Naive thymus-derived CD4-positive, alpha-beta T cell (primary cell): ENCODE data around the gene ZNF556. TPM values are rescaled to one million over a fixed set of nuclear protein-coding genes. Genes with fewer than 3 reads are reported as not detected.

Experiments used
- ATAC-seq: fragments of 150-1000 bp; cut with Tn5 transposase; 2 replicates; pipeline ENCODE4 v1.10.0; 2021; ENCODE audit warnings: mild to moderate bottlenecking, moderate library complexity
- CTCF ChIA-PET: fragments of 350-600 bp; sonication (Branson Sonifier 250); formaldehyde crosslinking; loops from one replicate; lab custom pipeline; 2021; ENCODE audit warnings: antibody characterized with exemption; lab: Charles Lee
- POLR2A ChIA-PET: fragments of 350-600 bp; sonication (Branson Sonifier 250); formaldehyde crosslinking; loops from one replicate; lab custom pipeline; 2021; ENCODE audit warnings: antibody characterized with exemption, inconsistent platforms; lab: Charles Lee
- DNase-seq, 9 donors: peaks; one replicate each; pipeline versions ENCODE4 v3.0.0 to v3.0.0-alpha.2; 2020 to 2022; ENCODE audit warnings: mixed read lengths in 1 of 9
- H3K27ac ChIP-seq: one replicate; pipeline ENCODE4 v1.7.0; 2013; ENCODE audit warnings: mild to moderate bottlenecking, low read depth, low read length, moderate library complexity
- H3K27me3 ChIP-seq, 2 donors: one replicate each; pipeline ENCODE4 v1.7.0; 2013; ENCODE audit warnings: low read length in 2 of 2, mild to moderate bottlenecking in 2 of 2, moderate library complexity in 2 of 2; ENCODE audit not compliant: control insufficient read depth in 2 of 2, insufficient read depth in 2 of 2
- H3K36me3 ChIP-seq, 3 experiments: 1 replicate in 2 of 3; 2 replicates in 1 of 3; pipeline ENCODE4 v1.7.0; 2013; ENCODE audit warnings: low read length in 3 of 3, mild to moderate bottlenecking in 3 of 3, moderate library complexity in 1 of 3; ENCODE audit not compliant: insufficient read depth in 3 of 3, control insufficient read depth in 2 of 3
- H3K4me1 ChIP-seq, 2 donors: one replicate each; pipeline ENCODE4 v1.7.0; 2013; ENCODE audit warnings: low read length in 2 of 2, mild to moderate bottlenecking in 2 of 2, moderate library complexity in 1 of 2; ENCODE audit not compliant: control insufficient read depth in 2 of 2, insufficient read depth in 2 of 2
- H3K4me3 ChIP-seq: 2 replicates; pipeline ENCODE4 v1.7.0; 2013; ENCODE audit warnings: mild to moderate bottlenecking, low read length
- H3K9me3 ChIP-seq, 3 experiments: 1 replicate in 2 of 3; 2 replicates in 1 of 3; pipeline ENCODE4 v1.7.0; 2013; ENCODE audit warnings: low read length in 3 of 3; ENCODE audit not compliant: control insufficient read depth in 2 of 3
- H3K27ac Mint-ChIP-seq, 9 donors: one replicate each; pipeline ENCODE4 v1.8.0; 2020 to 2022; ENCODE audit warnings: mixed read lengths in 9 of 9, mild to moderate bottlenecking in 8 of 9, moderate library complexity in 5 of 9, inconsistent platforms in 2 of 9
- H3K27me3 Mint-ChIP-seq, 5 donors: one replicate each; pipeline ENCODE4 v1.8.0; 2021 to 2022; ENCODE audit warnings: mixed read lengths in 5 of 5, mild to moderate bottlenecking in 1 of 5
- H3K36me3 Mint-ChIP-seq, 5 donors: one replicate each; pipeline ENCODE4 v1.8.0; 2020 to 2022; ENCODE audit warnings: mixed read lengths in 5 of 5, mild to moderate bottlenecking in 3 of 5, inconsistent platforms in 1 of 5
- H3K4me1 Mint-ChIP-seq, 7 donors: one replicate each; pipeline ENCODE4 v1.8.0; 2020 to 2022; ENCODE audit warnings: mixed read lengths in 7 of 7, mild to moderate bottlenecking in 3 of 7, inconsistent platforms in 1 of 7
- H3K4me3 Mint-ChIP-seq, 10 donors: one replicate each; pipeline ENCODE4 v1.8.0; 2020 to 2022; ENCODE audit warnings: mild to moderate bottlenecking in 10 of 10, mixed read lengths in 10 of 10, moderate library complexity in 6 of 10, inconsistent platforms in 2 of 10
- H3K9me3 Mint-ChIP-seq, 11 donors: one replicate each; pipeline ENCODE4 v1.8.0; 2020 to 2022; ENCODE audit warnings: mixed read lengths in 11 of 11, mild to moderate bottlenecking in 4 of 11, inconsistent platforms in 1 of 11, moderate library complexity in 1 of 11
- intact Hi-C, 2 donors: fragments of 100-400 bp; cut with micrococcal nuclease; formaldehyde crosslinking; loops; one replicate each; pipeline ENCODE4 v1.15.1; 2023
- polyA plus RNA-seq, 2 donors: library from polyadenylated mRNA; unstranded; fragments of 300-500 nt; fragmentation: Illumina TruSeq; gene quantifications; one replicate each; pipeline ENCODE4 v1.2.3, GENCODE V29; 2021
- total RNA-seq, 6 experiments: library from RNA in 5 of 6; stranded (reverse) in 5 of 6; gene quantifications; 1 replicate in 5 of 6; 2 replicates in 1 of 6; pipeline ENCODE4 v1.2.3 and lab custom pipeline; 2021 to 2026

Gene ZNF556
- total and polyA plus RNA-seq, 7 experiments from 2014 or later: not detected

DNA sequence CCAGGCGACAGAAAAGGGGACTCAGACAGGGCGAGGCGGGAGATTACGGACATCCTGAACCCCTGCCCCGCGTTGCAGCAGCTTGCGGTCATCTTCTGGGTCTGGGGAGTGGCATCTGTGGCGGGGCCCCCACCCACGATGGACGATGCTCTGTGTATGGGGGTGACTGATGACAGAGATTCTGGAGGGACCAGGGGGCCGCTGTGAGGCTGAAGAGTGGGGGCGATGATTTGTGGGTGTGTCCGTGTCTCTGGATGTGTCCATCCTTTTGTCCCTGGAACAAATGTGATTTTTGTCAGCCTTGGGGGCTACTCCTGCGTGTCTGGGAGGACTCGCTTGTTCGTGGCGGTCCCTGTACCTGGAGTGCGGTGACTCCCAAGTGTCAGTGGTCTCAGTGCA, 59.9 kb downstream of the ZNF556 start:
- Mint-ChIP-seq H3K4me1 (no peaks in the 10 kb centered on the region), H3K9me3 (peaks cover 5 to 24% (median 12%) of the 10 kb centered on the region in 11 donors), H3K27me3 (no peaks in the 10 kb centered on the region), H3K36me3 (peaks cover 11 to 21% (median 15%) of the 10 kb centered on the region in 5 donors), H3K4me3 (no peak overlapping the region), H3K27ac (no peak overlapping the region)
- no peak for DNase-seq
- ChIA-PET POLR2A (interaction anchor here (0.7 kb wide), 1 partner anchor 201 kb away, joined by 3 read pairs; no protein-coding TSS in a partner anchor), CTCF (no interaction called here)
- Histone ChIP-seq H3K36me3 (no peaks in the 10 kb centered on the region), H3K9me3 (peaks cover 0 to 7% (median 0%) of the 10 kb centered on the region in 3 experiments), H3K27ac (no peak overlapping the region), H3K27me3 (no peaks in the 10 kb centered on the region), H3K4me3 (no peak overlapping the region), H3K4me1 (no peaks in the 10 kb centered on the region)
- ATAC-seq: no peak
- intact Hi-C loops: no loop called here

Other genes with a start within 250 kb of the ZNF556 start
- gene GNG7, start 164.6 kb upstream of the ZNF556 start, total RNA-seq: 1 to 10 TPM in 4 of 5 experiments, under 1 TPM in 1; 0.31 to 6.8 (median 6.6) TPM
- gene GNG7, start 164.6 kb upstream of the ZNF556 start, polyA plus RNA-seq: 1 to 10 TPM; 3.2 to 4.1 TPM
- under 1 TPM in 4 of 5 experiments, not detected in 1; 0.07 to 0.53 (median 0.33) TPM for gene DIRAS1, start 146.0 kb upstream of the ZNF556 start, total RNA-seq
- gene DIRAS1, start 146.0 kb upstream of the ZNF556 start, polyA plus RNA-seq: not detected
- 10 to 100 TPM; 10.1 to 28.5 (median 17.8) TPM for gene SLC39A3, start 127.3 kb upstream of the ZNF556 start, total RNA-seq
- 10 to 100 TPM; 40.7 to 42.1 TPM for gene SLC39A3, start 127.3 kb upstream of the ZNF556 start, polyA plus RNA-seq
- 10 to 100 TPM; 32.2 to 47.8 (median 37.9) TPM for gene SGTA, start 84.1 kb upstream of the ZNF556 start, total RNA-seq
- 10 to 100 TPM; 25.3 to 40.9 TPM for gene SGTA, start 84.1 kb upstream of the ZNF556 start, polyA plus RNA-seq
- gene THOP1, start 81.8 kb upstream of the ZNF556 start, total RNA-seq: 10 to 100 TPM; 26.4 to 98.2 (median 29.7) TPM
- 10 to 100 TPM; 27.6 to 38.4 TPM for gene THOP1, start 81.8 kb upstream of the ZNF556 start, polyA plus RNA-seq
- gene ZNF554, start 47.5 kb upstream of the ZNF556 start, total RNA-seq: 1 to 10 TPM; 3.7 to 9.2 (median 5.8) TPM
- 1 to 10 TPM; 3.6 to 7.1 TPM for gene ZNF554, start 47.5 kb upstream of the ZNF556 start, polyA plus RNA-seq
- 1 to 10 TPM; 1.2 to 10.0 (median 2.7) TPM for gene ZNF555, start 25.9 kb upstream of the ZNF556 start, total RNA-seq
- 1 to 10 TPM; 2.4 to 7.1 TPM for gene ZNF555, start 25.9 kb upstream of the ZNF556 start, polyA plus RNA-seq
- 1 to 10 TPM; 1.7 to 5.0 (median 2.2) TPM for gene ZNF57, start 33.6 kb downstream of the ZNF556 start, total RNA-seq
- gene ZNF57, start 33.6 kb downstream of the ZNF556 start, polyA plus RNA-seq: 1 to 10 TPM in 1 of 2 donors, under 1 TPM in 1; 0.97 to 4.3 TPM
- 1 to 10 TPM; 2.0 to 5.8 (median 4.3) TPM for gene ZNF77, start 77.6 kb downstream of the ZNF556 start, total RNA-seq
- gene ZNF77, start 77.6 kb downstream of the ZNF556 start, polyA plus RNA-seq: 1 to 10 TPM; 2.6 to 3.3 TPM
- under 1 TPM in 2 of 5 experiments, not detected in 3; 0.60 to 0.64 TPM for gene TLE6, start 110.2 kb downstream of the ZNF556 start, total RNA-seq
- under 1 TPM in 1 of 2 donors, not detected in 1; 0.52 TPM for gene TLE6, start 110.2 kb downstream of the ZNF556 start, polyA plus RNA-seq
- 10 to 100 TPM in 4 of 5 experiments, 1 to 10 TPM in 1; 1.1 to 33.6 (median 19.9) TPM for gene TLE2, start 161.9 kb downstream of the ZNF556 start, total RNA-seq
- gene TLE2, start 161.9 kb downstream of the ZNF556 start, polyA plus RNA-seq: 10 to 100 TPM; 10.8 to 13.1 TPM
- gene TLE5, start 195.2 kb downstream of the ZNF556 start, total RNA-seq: 1,000 to 10,000 TPM in 2 of 5 experiments, 100 to 1,000 TPM in 3; 658 to 1,102 (median 755) TPM
- gene TLE5, start 195.2 kb downstream of the ZNF556 start, polyA plus RNA-seq: 100 to 1,000 TPM; 643 to 982 TPM
- gene GNA11, start 227.0 kb downstream of the ZNF556 start, total RNA-seq: 10 to 100 TPM in 1 of 5 experiments, 1 to 10 TPM in 4; 1.2 to 11.2 (median 7.2) TPM
- gene GNA11, start 227.0 kb downstream of the ZNF556 start, polyA plus RNA-seq: 1 to 10 TPM in 1 of 2 donors, under 1 TPM in 1; 0.92 to 1.3 TPM